ENCODE measurements around the gene CXorf58. TPM values are rescaled to one million over a fixed set of nuclear protein-coding genes. Genes with fewer than 3 reads are reported as not detected.
A peak's percentile ranks its signal among the peaks of the same experiment; 100 is the strongest.
"Not testable (repeated sequence)": the region's sequence is repeated elsewhere in the genome, so short reads cannot be mapped to it uniquely, and the experiment has no call there.

The CXorf58 gene
- total RNA-seq, 2 donors from 2014 or later = 0.58 TPM; not detected in 1

GRCh38 chrX:23888887-23889501 is 18.8 kb upstream of the CXorf58 start:
- Mint-ChIP-seq H3K4me1 (peaks cover 7% of the 10 kb centered on the region), H3K27ac (no peak overlapping the region), H3K36me3 (ENCODE audit: low read depth) (no peaks in the 10 kb centered on the region), H3K27me3 (no peaks in the 10 kb centered on the region), H3K9me3 (no peaks in the 10 kb centered on the region), H3K4me3 (no peak overlapping the region)
- no peak for ATAC-seq (replicated peaks)

GRCh38 chrX:23890933-23891332 is 16.9 kb upstream of the CXorf58 start:
- no peaks in the 10 kb centered on the region for H3K4me1 Mint-ChIP-seq
- no peaks in the 10 kb centered on the region for H3K27me3 Mint-ChIP-seq
- no peak for ATAC-seq (replicated peaks)
- H3K4me3 Mint-ChIP-seq = no peak overlapping the region
- H3K36me3 Mint-ChIP-seq (ENCODE audit: low read depth) = no peaks in the 10 kb centered on the region
- H3K27ac Mint-ChIP-seq = no peak overlapping the region
- no peaks in the 10 kb centered on the region for H3K9me3 Mint-ChIP-seq

- not testable (repeated sequence) for H3K9me3 Mint-ChIP-seq; H3K27me3 Mint-ChIP-seq; ATAC-seq (replicated peaks); H3K36me3 Mint-ChIP-seq (ENCODE audit: low read depth); H3K4me3 Mint-ChIP-seq; H3K27ac Mint-ChIP-seq; H3K4me1 Mint-ChIP-seq
These were observed 12.8 kb upstream of the CXorf58 start for GRCh38 chrX:23894993-23895392.

DNA sequence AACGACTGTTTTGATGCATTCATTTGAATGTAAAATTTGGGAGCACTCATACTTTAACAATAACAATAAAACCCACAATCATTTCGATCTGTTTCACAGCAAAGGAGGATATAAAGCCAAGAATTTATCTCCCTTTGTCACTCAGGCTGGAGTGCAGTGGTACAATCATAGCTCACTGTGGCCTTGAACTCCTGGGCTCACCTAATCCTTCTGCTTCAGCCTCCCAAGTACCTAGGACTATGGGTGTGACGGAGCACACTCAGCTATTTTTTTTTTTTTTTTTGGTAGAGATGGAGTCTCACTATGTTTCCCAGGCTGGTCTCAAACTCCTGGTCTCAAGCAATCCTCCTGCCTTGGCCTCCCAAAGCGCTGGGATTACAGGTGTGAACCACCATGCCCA is 11.3 kb upstream of the CXorf58 start:
- not testable (repeated sequence) for H3K9me3 Mint-ChIP-seq; ATAC-seq (replicated peaks); H3K4me1 Mint-ChIP-seq; H3K4me3 Mint-ChIP-seq; H3K27me3 Mint-ChIP-seq; H3K36me3 Mint-ChIP-seq (ENCODE audit: low read depth); H3K27ac Mint-ChIP-seq

DNA sequence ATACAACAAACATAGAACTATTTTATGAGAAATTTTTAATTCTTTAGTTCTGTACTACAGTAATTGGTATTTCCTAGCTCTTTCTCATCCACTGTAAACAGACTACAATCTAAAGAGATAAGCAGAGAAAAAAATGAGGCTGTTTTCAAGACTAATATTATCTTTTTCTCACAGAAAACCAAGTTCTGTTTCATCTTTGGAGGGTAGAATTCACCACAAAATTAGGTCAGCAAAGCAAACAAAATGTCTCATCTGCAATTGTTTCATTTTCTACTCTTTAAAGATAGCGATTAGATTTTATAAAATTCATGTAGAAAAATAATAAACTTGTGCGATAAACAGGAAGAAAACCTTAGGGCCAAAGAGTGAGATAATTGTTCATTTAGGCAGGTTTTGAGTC is 10.8 kb upstream of the CXorf58 start:
- Mint-ChIP-seq H3K9me3 (no peaks in the 10 kb centered on the region), H3K4me1 (no peaks in the 10 kb centered on the region), H3K27ac (no peak overlapping the region), H3K36me3 (ENCODE audit: low read depth) (no peaks in the 10 kb centered on the region), H3K27me3 (no peaks in the 10 kb centered on the region), H3K4me3 (peak overlapping the region; percentile 16)
- no peak for ATAC-seq (replicated peaks)

GRCh38 chrX:23898412-23898959 is 9.3 kb upstream of the CXorf58 start:
- Mint-ChIP-seq H3K27ac (no peak overlapping the region), H3K27me3 (no peaks in the 10 kb centered on the region), H3K4me1 (no peaks in the 10 kb centered on the region), H3K9me3 (no peaks in the 10 kb centered on the region), H3K36me3 (ENCODE audit: low read depth) (no peaks in the 10 kb centered on the region), H3K4me3 (no peak overlapping the region)
- peak; percentile 34 for ATAC-seq (replicated peaks)

DNA sequence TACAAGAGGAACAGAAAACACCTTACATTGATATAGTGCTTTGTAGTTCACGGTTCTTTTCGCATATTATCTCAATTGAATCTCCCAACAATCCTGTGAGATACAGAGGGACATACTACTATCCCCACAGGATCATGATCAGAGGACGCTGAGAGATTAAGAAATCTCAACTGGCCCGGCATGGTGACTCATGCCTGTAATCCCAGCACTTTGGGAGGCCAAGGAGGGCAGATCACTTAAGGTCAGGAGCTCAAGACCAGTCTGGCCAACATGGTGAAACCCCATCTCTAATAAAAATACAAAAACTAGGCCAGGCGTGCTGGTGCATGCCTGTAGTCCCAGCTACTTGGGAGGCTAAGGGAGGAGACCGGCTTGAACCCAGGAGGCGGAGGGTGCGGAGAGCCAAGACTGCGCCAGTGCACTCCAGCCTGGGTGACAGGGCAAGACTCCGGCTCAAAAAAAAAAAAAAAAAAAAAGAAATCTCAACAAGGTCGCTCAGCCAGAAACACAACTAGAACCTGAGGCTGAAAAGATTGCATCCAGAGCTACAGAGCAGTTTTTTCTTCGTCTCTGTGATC is 7.5 kb upstream of the CXorf58 start:
- no peak for ATAC-seq (replicated peaks)
- Mint-ChIP-seq H3K27me3 (no peaks in the 10 kb centered on the region), H3K36me3 (ENCODE audit: low read depth) (no peaks in the 10 kb centered on the region), H3K9me3 (no peaks in the 10 kb centered on the region), H3K4me3 (no peak overlapping the region), H3K4me1 (no peaks in the 10 kb centered on the region), H3K27ac (no peak overlapping the region)

GRCh38 chrX:23901060-23901459 is 6.7 kb upstream of the CXorf58 start:
- Mint-ChIP-seq H3K27ac (no peak overlapping the region), H3K27me3 (no peaks in the 10 kb centered on the region), H3K9me3 (no peaks in the 10 kb centered on the region), H3K4me3 (no peak overlapping the region), H3K36me3 (ENCODE audit: low read depth) (no peaks in the 10 kb centered on the region), H3K4me1 (no peaks in the 10 kb centered on the region)
- peak; percentile 83 for ATAC-seq (replicated peaks)

DNA sequence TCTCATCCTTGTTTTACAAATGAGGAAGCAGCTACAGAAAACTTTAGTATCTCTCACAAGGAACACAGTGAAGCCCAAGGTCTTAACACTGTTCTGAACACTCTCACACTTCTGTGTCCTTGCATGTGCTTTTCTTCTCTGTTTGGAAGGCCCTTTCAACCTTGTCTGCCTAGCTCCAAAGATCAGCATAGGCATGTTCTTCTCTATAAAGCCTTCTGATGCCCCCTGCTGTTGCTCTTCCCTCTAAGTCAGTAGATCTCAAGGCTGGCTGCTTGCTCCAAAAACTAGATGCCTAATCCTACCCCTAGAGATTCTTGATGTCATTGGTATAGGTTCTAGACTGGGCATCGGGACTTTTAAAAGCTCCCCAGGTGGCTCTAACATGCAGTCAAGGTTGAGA is 6.0 kb upstream of the CXorf58 start:
- H3K9me3 Mint-ChIP-seq = no peaks in the 10 kb centered on the region

GRCh38 chrX:23902419-23902818 is 5.4 kb upstream of the CXorf58 start:
- no peak for ATAC-seq (replicated peaks)
- Mint-ChIP-seq H3K4me1 (no peaks in the 10 kb centered on the region), H3K27ac (no peak overlapping the region), H3K36me3 (ENCODE audit: low read depth) (no peaks in the 10 kb centered on the region), H3K9me3 (no peaks in the 10 kb centered on the region), H3K4me3 (no peak overlapping the region), H3K27me3 (no peaks in the 10 kb centered on the region)

More for the DNA sequence above, 6.0 kb upstream of the CXorf58 start:
- Mint-ChIP-seq H3K27ac (no peak overlapping the region), H3K36me3 (ENCODE audit: low read depth) (no peaks in the 10 kb centered on the region), H3K4me3 (no peak overlapping the region), H3K27me3 (no peaks in the 10 kb centered on the region), H3K4me1 (no peaks in the 10 kb centered on the region)
- ATAC-seq (replicated peaks) = peak; percentile 79

GRCh38 chrX:23904096-23904495 is 3.7 kb upstream of the CXorf58 start:
- H3K36me3 Mint-ChIP-seq (ENCODE audit: low read depth) = no peaks in the 10 kb centered on the region
- no peaks in the 10 kb centered on the region for H3K9me3 Mint-ChIP-seq
- ATAC-seq (replicated peaks) = no peak
- no peaks in the 10 kb centered on the region for H3K4me1 Mint-ChIP-seq
- H3K4me3 Mint-ChIP-seq = no peak overlapping the region
- H3K27me3 Mint-ChIP-seq = no peaks in the 10 kb centered on the region
- H3K27ac Mint-ChIP-seq = no peak overlapping the region

DNA sequence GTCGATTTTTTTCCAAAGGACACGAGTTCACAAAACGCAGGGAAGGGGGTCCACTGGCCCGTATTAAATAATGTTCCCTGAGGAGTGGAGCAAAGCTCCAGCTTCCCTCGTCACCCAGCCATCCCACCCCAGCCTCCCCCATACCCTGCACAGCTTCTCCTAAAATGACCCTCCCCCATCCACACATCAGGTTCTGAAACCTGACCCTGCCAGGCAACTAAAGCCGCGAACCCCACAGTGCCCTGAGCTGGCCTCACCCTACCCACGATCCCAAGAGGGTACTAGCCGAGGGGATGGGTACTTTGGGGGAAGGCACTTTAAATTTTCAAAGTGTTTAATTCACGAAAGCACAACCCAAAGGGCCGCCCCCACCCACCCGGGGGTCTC is 702 bp upstream of the CXorf58 start:
- Mint-ChIP-seq H3K27me3 (no peaks in the 10 kb centered on the region), H3K4me3 (peak overlapping the region; percentile 59), H3K27ac (peak overlapping the region; percentile 73), H3K36me3 (ENCODE audit: low read depth) (no peaks in the 10 kb centered on the region), H3K9me3 (no peaks in the 10 kb centered on the region), H3K4me1 (no peaks in the 10 kb centered on the region)
- peak; percentile 2 for ATAC-seq (replicated peaks)

- Mint-ChIP-seq H3K4me1 (no peaks in the 10 kb centered on the region), H3K4me3 (peak overlapping the region; percentile 59), H3K9me3 (no peaks in the 10 kb centered on the region), H3K36me3 (ENCODE audit: low read depth) (no peaks in the 10 kb centered on the region), H3K27me3 (no peaks in the 10 kb centered on the region), H3K27ac (peak overlapping the region; percentile 73)
- ATAC-seq (replicated peaks) = no peak
These were observed 606 bp downstream of the CXorf58 start for GRCh38 chrX:23908219-23909004.

DNA sequence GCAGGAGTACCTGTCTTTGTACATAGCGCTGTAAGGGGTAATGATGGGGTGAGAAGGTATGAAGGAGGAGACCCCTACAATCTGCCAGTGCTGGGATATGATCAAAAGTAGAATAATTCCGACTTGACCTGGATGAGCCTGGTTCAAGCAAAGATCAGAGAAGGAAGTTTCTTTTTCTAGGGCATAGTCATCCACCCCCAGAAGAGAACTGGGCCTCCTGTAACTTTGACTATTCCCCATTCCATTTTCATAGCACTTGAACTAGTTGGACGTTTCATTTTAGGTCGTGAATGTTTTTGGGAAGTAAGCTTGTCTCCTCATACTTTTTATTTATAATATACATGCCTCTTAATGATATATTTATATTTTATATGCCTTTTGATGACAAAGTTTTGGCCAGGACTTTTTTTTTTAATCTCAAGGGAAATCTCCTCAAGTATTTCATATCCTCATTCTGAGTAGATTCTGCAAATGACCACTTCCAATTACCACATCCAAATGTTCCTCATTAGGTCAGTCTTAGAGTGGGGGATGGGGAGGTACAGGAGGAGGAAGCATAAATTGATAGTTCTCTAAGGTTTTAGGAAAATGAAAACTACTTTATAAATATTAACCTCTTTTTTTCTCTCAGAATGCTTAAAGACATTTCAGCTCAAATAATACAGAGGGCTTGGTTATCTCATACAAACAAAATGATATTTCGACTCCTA is 3.5 kb downstream of the CXorf58 start:
- no peak overlapping the region for H3K27ac Mint-ChIP-seq

More for the DNA sequence above, 3.5 kb downstream of the CXorf58 start:
- Mint-ChIP-seq H3K9me3 (no peaks in the 10 kb centered on the region), H3K36me3 (ENCODE audit: low read depth) (no peaks in the 10 kb centered on the region), H3K4me1 (no peaks in the 10 kb centered on the region), H3K4me3 (no peak overlapping the region), H3K27me3 (no peaks in the 10 kb centered on the region)
- ATAC-seq (replicated peaks) = no peak

Measured in activated T-helper 17 cell treated with anti-CD3 and anti-CD28 coated beads, Interleukin-2, amount 50 U/mL, for 72 hours (primary cell).